Measurements from ENCODE around the gene SLC25A21.

SLC25A21 gene

GRCh38 chr14:37045340-37046061 is 126.9 kb downstream of the SLC25A21 start:
- DNase-seq (ENCODE audit: low read depth in 2 of 2), result no peak

DNA sequence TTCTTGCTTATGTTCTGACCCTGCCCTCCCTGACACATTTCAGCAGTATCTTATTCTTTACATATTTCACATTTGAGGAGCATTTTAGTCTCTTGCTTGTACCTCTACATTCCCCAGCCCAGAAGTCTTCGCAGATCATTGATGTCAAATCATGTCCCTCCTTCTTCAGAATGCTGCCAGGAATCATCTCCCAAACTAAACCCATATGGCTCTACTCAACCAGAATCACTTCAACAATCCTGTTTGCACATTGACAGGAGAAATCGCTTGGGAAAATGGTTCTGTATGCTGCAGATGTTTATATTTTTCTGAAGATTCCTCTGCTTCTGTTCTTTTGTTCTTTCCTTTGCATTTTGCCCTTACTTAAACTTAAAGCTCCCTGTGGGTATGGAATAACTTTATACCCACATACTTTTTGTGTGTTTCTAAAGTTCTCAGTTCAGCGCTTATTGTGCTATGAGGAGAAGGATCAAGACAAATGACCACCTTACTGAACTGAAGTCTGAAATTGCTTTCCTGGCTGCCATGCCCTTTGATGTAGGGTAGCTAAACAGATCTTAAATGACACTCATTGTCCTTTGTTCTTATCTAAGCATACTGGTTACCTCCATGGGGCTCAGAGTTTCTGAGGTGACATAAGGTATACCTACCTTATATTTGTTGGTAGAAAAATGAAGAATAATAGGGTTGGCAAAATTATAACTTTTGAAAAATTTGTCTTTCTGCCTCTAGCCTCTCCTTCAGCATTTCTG is 134.6 kb downstream of the SLC25A21 start:
- no peak for DNase-seq (ENCODE audit: low read depth in 2 of 2)

DNA sequence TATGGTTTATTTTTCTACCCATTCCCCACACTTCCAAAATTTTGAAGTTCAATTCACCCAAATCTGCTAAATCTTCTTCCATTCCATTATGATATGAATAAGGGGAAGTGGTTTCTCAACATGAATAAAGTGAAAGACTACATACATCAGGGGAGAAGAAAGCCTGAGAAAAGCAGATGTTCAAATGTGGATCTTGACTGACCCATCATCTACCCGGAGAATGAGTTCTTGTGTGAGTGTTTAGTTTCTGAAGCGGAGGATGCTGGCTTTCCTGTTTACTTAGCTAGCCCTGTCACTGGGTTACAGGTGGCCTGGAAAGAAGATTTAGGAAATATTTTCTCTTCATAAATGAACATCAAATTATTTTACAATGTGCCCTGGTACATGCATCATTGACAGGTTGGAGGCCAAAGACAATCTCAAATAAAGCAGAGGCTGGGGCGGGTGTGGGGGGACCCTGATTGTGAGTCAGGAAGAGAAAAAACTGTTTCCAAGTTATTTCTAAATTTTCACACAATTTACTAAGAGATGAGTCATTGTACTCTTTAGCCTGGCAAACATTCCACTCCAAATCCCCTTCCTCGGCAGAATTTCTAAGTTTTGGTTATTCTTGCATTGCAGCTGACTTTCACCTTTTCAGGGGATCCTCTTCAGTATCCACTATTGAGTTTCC is 135.6 kb downstream of the SLC25A21 start:
- DNase-seq (ENCODE audit: low read depth in 2 of 2), result no peak

DNA sequence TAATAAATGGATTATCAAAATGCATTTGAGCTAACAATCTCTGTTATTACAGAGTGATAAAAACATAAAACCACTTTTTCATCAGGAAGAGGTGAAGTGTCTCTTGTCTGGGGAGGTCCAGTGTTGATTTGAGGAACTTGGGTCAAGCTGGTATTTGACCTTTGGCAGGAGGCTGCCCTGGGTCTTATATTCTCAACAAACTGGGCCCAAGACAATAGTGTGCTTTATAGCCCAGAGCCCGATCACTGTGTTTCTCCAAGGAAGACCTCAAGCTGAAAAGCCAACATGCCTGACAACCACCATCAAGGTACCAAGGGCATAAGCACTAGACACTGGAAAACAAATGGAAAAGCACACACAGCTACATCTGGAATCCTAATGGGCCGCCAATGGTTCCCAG is 137.0 kb downstream of the SLC25A21 start:
- DNase-seq (ENCODE audit: low read depth in 2 of 2), result no peak

DNA sequence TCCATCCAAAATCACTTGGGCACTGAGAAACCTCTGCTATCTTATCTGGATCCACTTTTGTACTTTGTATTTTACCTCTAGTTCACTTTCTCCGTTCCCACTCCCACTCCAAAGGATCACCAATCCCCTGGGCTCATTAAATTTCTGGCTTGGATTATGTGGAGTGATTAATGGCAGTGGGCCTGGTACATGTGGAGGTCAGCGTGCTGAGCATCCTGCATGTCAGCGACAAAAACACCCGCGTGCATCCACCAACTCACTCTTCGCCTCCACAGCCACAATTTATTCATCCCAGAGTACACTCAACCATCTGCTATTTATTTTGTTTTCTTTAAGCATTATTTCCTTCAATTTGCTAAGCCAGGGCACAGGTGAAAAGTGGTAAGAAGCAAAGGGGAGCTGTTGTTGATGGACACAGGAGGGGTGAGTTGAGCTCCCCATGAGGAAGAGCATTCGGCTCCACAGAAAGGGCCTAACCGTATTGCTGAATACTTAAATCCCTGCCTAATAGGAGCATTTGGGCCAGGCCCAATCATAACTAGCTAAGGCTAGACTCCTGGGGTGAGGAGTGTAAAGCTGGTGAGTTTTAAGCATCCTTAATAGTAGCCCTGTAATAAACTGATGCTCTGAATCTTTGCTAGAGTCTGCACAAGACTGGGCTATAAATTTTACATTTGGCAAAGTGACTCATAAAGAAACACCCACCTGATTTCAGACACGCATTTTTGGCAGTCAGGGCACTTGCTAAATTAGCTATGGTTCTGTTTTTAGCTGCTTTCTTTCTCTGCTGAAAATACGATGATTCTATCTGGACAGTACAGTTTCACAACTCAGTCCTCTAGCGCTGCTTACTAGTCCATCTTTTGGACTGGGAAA is 137.8 kb downstream of the SLC25A21 start:
- no peak for DNase-seq (ENCODE audit: low read depth in 2 of 2)

DNA sequence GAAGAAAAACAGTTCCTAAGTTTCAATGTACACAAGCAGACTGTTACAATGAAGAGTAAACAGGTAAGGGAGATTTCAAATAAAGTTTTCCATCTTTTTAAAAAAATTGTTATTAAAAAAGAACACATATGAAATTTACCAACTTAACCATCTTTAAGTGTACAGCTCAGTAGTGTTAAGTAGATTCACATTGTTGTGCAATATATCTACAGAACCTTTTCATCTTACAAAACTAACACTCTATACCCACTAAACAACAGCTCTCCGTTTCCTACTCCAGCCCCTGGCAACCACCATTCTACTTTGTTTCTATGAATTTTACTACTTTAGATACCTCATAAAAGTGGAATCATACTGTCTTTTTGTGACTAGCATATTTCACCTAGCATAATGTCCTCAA is 139.5 kb downstream of the SLC25A21 start:
- no peak for DNase-seq (ENCODE audit: low read depth in 2 of 2)

DNA sequence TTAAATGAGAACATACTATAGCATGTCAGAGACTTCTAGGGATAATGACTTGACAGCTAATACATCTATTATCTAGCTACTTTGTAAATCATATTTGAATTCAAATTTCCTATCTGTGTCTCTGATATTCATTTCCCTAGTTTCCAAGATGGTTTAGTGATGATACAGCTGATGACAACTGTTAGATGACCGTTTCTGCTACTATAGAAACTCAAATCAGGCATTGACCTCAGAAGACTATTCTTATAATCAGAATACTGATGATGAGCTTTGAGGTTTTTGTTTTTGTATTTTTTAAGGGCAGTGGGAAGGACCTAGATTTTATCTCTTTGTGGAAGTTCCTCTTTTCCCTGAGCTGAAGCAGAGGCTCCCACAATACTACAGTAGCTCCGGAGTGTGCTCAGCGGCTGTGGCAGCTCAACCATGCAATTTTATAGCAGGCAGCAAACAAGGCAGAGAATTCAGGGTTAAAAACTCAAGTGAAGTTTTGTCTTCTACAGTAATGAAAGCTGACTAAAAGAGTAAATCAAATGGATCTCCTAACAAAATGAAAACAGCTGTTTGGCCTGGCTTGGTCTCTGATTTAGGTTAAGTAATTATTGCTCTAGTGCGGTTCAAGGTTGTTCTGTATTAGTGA is 145.1 kb downstream of the SLC25A21 start:
- no peak for DNase-seq (ENCODE audit: low read depth in 2 of 2)

DNA sequence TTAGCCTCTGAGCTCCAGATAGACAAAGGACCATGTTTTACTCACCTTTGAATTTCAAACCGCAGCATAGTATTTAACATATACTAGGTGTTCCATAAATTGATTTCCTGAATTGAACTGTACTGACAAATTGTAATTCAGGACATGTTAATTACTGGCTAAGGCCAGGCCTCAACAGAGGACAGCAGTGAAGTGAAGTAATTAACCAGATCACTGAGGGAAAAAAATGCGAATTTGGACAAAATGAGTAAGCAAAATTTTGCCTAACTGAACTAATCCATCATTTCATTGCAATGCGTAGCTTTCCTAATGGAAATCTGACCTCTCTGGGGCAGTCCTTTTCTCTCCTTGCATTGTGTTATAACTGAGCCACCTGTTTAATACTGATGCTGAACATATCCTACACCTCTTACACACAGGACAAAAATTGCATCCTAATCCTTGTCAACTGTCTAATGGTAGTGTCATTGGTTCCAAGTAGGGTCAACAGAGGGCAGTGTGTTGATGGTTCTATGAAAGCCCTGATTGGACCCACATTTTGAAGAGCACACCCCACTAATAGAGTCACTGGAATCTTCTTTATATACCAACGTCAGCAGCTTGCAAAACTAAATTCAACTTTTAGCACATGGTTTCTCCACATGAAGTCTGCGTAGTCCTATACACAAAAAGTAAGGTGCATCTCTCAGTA is 148.4 kb downstream of the SLC25A21 start:
- DNase-seq (ENCODE audit: low read depth in 2 of 2), result no peak

DNA sequence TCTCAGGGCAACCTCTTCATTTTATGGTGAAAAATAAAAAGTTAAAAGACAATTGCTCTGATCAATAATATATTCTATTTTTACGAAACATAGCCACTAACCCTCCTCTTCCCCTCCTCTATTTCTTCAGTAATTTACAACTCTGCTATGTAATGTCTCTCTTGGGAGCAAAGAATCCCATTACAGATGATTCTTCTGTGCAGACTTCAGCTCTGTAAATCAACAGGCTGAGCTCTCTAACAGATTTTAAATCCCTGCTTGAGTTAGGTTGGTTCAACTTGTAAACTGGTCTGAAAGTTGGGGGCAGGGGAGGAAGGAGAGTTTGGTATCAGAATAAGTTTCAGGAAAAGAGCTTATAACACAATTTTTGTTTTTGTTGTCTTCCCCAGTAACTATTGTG is 151.0 kb downstream of the SLC25A21 start:
- no peak for DNase-seq (ENCODE audit: low read depth in 2 of 2)

- no peak for DNase-seq (ENCODE audit: low read depth in 2 of 2)
Observed at GRCh38 chr14:37019488-37019887, 152.9 kb downstream of the SLC25A21 start.

DNA sequence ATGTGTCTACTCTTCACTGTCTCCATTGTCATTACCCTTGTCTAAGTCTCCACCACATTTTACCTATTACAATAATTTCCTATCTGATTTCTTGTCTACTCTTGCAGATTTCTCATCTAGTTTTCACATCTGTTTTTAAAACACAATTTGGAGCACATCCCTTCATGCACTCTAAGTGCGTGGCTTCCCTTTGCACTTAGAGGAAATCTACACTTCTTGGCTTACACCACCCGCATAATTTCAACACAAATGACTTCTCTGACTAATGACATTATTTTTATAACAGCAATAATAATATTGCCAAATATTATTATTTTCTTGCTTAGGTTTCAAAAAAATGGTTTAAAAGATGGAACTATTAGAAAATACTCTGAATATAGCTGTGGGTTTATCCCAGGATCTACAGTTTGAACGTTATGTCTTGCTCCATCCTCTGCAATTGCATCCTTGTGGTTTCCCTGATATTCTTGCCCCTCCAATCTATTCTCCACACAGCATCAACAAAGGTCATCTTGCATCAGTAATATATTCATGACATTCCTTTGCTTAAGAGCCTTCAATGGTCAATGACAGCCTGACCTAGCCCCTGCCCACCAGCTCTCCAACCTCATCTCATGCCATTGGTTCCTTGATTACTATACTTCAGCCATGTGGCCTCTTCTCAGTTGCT is 153.7 kb downstream of the SLC25A21 start:
- no peak for DNase-seq (ENCODE audit: low read depth in 2 of 2)

GRCh38 chr14:37013078-37013477 is 159.3 kb downstream of the SLC25A21 start:
- DNase-seq (ENCODE audit: low read depth in 2 of 2), result no peak

DNA sequence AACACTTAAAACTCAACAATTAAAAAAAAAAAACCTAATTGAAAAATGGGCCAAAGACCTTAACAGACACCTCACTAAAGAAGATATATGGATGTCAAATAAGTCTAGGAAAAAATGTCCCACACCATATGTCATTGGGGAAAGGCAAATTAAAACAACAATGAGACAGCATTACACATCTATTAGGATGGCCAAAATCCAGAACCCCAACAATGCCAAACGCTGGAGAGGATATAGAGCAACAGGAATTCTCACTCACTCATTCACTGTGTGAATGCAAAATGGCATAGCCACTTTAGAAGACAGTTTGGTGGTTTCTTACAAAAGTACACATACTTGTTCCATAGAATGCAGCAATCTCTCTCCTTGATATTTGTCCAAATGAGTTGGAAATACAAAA is 173.7 kb downstream of the SLC25A21 start:
- DNase-seq (ENCODE audit: low read depth in 2 of 2), result no peak

DNA sequence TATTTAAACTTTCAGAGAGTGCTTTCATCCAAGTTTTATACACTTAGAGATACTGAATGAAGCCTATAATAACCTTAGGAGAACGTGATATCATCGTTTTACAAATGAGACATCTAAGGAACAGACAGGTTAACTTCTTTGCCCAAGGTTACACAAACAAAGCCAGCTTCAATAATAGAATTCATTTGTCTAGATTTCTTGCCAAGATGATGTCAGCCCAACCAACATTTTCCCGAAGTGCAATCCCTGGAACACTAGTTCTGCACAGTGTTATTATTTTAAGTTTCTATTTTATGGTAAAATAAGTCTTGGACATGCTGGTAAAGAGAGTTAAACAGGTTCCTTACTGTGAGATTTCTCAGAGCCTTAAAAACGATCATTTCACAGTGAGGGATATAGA is 174.6 kb downstream of the SLC25A21 start:
- no peak for DNase-seq (ENCODE audit: low read depth in 2 of 2)

GRCh38 chr14:36996857-36997590 is 175.4 kb downstream of the SLC25A21 start:
- no peak for DNase-seq (ENCODE audit: low read depth in 2 of 2)

- DNase-seq (ENCODE audit: low read depth in 2 of 2), result no peak
Observed at GRCh38 chr14:36996133-36996856, 176.1 kb downstream of the SLC25A21 start.

DNA sequence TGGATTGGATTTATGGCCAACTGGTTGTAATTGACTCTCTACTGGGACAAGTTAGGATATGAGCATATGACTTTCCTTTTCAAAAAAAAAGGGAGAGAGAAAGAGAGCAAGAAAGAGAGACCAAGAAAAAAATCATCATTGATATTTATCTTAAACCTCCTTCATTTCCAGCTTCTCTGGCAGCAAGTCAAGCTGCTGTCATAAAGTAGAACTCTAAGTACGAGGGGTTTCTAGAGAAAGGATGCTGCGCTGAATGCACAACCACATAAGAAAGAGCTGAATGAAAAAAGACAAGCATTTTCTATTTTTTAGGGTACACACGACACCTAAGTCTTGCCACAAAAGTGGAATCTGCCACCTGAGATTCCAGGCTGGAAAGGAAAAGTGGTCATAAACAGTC is 182.6 kb downstream of the SLC25A21 start:
- no peak for DNase-seq (ENCODE audit: low read depth in 2 of 2)

DNA sequence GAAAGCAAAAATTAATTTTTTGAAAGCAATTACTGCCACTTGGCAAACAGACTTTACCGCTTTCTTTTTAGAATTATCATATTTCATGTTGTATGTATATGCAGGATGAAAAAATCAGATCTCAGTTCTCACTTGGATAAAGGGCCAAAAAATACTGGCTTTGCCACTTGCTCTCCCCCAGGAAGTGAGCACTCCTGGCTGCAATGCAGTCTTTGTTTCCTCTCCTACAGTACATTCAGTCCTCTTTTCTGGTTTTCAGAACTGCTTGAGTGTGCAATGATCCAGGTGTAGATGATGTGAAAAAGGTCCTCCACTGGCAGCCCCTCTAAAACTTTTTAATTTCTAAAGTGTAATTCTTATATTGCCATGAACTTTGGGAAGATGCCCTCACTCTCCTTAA is 183.4 kb downstream of the SLC25A21 start:
- DNase-seq (ENCODE audit: low read depth in 2 of 2), result no peak

- no peak for DNase-seq (ENCODE audit: low read depth in 2 of 2)
Observed at GRCh38 chr14:36988568-36988967, 183.8 kb downstream of the SLC25A21 start.
